ENCODE data around the gene EPB41L3. TPM values are rescaled to one million over a fixed set of nuclear protein-coding genes. Genes with fewer than 3 reads are reported as not detected.

The EPB41L3 gene
- polyA plus RNA-seq, 1 donor (not counting 4 experiments of a cell fraction or from before 2014, with no cell fraction given) = 0.39 TPM

DNA sequence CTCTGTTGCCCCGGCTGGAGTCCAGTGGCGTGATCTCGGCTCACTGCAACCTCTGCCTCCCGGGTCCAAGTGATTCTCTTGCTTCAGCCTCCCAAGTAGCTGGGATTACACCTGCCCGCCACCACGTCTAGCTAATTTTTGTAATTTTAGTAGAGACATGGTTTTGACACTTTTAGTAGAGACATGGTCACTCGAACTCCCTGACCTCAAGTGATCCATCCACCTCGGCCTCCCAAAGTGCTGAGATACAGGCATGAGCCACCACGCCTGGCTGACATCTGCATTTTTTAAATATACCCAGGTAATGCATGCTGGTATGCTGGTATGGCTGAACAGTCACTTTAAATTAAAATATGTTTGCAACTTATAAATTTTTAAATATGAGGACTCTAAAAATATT, 91.9 kb downstream of the EPB41L3 start:
- Histone ChIP-seq H3K79me2 (ENCODE audit: control insufficient read depth, insufficient read depth, low read length) (no peaks in the 10 kb centered on the region), H3K27ac (ENCODE audit: control insufficient read depth, insufficient read depth, low read length) (no peak overlapping the region), H3K9me1 (ENCODE audit: control insufficient read depth, extremely low read depth, insufficient read depth, low read length) (no peaks in the 10 kb centered on the region), H3K4me1 (ENCODE audit: control insufficient read depth, extremely low read depth, insufficient read depth, low read length) (no peaks in the 10 kb centered on the region), H3K4me3 (ENCODE audit: control insufficient read depth in 2 of 3, extremely low read depth in 1 of 3, insufficient read depth in 2 of 3, low read depth in 1 of 3, low read length in 3 of 3) (no peak overlapping the region), H3K36me3 (ENCODE audit: control insufficient read depth in 2 of 2, extremely low read depth in 1 of 2, insufficient read depth in 2 of 2, low read length in 2 of 2) (no peaks in the 10 kb centered on the region), H3K9me3 (ENCODE audit: control insufficient read depth, low read depth, low read length) (no peaks in the 10 kb centered on the region), H3K27me3 (ENCODE audit: control insufficient read depth, extremely low read depth, insufficient read depth, low read length) (no peaks in the 10 kb centered on the region), H3K9ac (ENCODE audit: control insufficient read depth, extremely low read depth, insufficient read depth, low read length) (no peak overlapping the region), H3K4me2 (ENCODE audit: control insufficient read depth, extremely low read depth, insufficient read depth, low read depth, low read length) (no peak overlapping the region), H4K20me1 (ENCODE audit: control insufficient read depth, extremely low read depth, insufficient read depth, low read length) (no peaks in the 10 kb centered on the region), H2AFZ (ENCODE audit: control insufficient read depth, low read length) (no peak overlapping the region)
- no peak for TF ChIP-seq EZH2 (IDR thresholded peaks at IDR 0.05; ENCODE audit: low read length)
- TF ChIP-seq, protein P1, sequence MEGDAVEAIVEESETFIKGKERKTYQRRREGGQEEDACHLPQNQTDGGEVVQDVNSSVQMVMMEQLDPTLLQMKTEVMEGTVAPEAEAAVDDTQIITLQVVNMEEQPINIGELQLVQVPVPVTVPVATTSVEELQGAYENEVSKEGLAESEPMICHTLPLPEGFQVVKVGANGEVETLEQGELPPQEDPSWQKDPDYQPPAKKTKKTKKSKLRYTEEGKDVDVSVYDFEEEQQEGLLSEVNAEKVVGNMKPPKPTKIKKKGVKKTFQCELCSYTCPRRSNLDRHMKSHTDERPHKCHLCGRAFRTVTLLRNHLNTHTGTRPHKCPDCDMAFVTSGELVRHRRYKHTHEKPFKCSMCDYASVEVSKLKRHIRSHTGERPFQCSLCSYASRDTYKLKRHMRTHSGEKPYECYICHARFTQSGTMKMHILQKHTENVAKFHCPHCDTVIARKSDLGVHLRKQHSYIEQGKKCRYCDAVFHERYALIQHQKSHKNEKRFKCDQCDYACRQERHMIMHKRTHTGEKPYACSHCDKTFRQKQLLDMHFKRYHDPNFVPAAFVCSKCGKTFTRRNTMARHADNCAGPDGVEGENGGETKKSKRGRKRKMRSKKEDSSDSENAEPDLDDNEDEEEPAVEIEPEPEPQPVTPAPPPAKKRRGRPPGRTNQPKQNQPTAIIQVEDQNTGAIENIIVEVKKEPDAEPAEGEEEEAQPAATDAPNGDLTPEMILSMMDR (optimal IDR thresholded peaks at IDR 0.05 in 1 of 3, IDR thresholded peaks at IDR 0.05 in 1 of 3, conservative IDR thresholded peaks at IDR 0.05 in 1 of 3; ENCODE audit: extremely low read depth in 1 of 3, insufficient read depth in 2 of 3, low read length in 3 of 3) = no peak
- dilution Hi-C loops (cut with MboI; ENCODE audit: extremely low pct_ligation_motif_present, low sequenced_read_pairs) = no loop called here
- DNase-seq (ENCODE audit: low read depth, low spot score) (no peak), FAIRE-seq (no peak)

DNA sequence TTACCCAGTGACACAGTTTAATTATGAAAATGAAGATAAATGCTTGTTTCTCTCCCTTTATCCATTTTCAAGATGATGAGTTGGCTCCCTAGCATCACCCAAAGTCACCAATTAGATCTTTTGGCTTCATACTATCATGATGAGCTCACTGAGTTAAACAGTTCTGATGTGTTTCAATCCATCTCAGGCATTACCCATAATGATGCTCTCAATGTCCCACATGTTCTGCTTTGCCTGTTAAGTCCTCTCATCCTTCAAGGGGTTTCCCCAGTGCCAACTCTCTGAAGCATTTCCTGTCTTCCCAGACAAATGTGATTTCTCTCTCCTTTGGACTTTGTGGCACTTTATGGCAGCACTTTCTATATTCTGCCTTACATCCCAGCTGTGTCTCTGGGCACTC, 92.6 kb downstream of the EPB41L3 start:
- H3K79me2 ChIP-seq (ENCODE audit: control insufficient read depth, insufficient read depth, low read length) = no peaks in the 10 kb centered on the region
- H3K27ac ChIP-seq (ENCODE audit: control insufficient read depth, insufficient read depth, low read length) = no peak overlapping the region
- no peaks in the 10 kb centered on the region for H4K20me1 ChIP-seq (ENCODE audit: control insufficient read depth, extremely low read depth, insufficient read depth, low read length)
- H3K9me3 ChIP-seq (ENCODE audit: control insufficient read depth, low read depth, low read length) = no peaks in the 10 kb centered on the region
- H3K27me3 ChIP-seq (ENCODE audit: control insufficient read depth, extremely low read depth, insufficient read depth, low read length) = no peaks in the 10 kb centered on the region
- no peaks in the 10 kb centered on the region for H3K36me3 ChIP-seq (ENCODE audit: control insufficient read depth in 2 of 2, extremely low read depth in 1 of 2, insufficient read depth in 2 of 2, low read length in 2 of 2)
- no peaks in the 10 kb centered on the region for H3K4me1 ChIP-seq (ENCODE audit: control insufficient read depth, extremely low read depth, insufficient read depth, low read length)
- dilution Hi-C loops (cut with MboI; ENCODE audit: extremely low pct_ligation_motif_present, low sequenced_read_pairs) = no loop called here
- DNase-seq (ENCODE audit: low read depth, low spot score) (no peak), FAIRE-seq (no peak)
- no peak overlapping the region for H3K9ac ChIP-seq (ENCODE audit: control insufficient read depth, extremely low read depth, insufficient read depth, low read length)
- no peak for TF ChIP-seq EZH2 (IDR thresholded peaks at IDR 0.05; ENCODE audit: low read length)
- TF ChIP-seq, protein P1 (optimal IDR thresholded peaks at IDR 0.05 in 1 of 3, IDR thresholded peaks at IDR 0.05 in 1 of 3, conservative IDR thresholded peaks at IDR 0.05 in 1 of 3; ENCODE audit: extremely low read depth in 1 of 3, insufficient read depth in 2 of 3, low read length in 3 of 3) = no peak
- no peak overlapping the region for H3K4me3 ChIP-seq (ENCODE audit: control insufficient read depth in 2 of 3, extremely low read depth in 1 of 3, insufficient read depth in 2 of 3, low read depth in 1 of 3, low read length in 3 of 3)
- no peaks in the 10 kb centered on the region for H3K9me1 ChIP-seq (ENCODE audit: control insufficient read depth, extremely low read depth, insufficient read depth, low read length)
- no peak overlapping the region for H3K4me2 ChIP-seq (ENCODE audit: control insufficient read depth, extremely low read depth, insufficient read depth, low read depth, low read length)
- no peak overlapping the region for H2AFZ ChIP-seq (ENCODE audit: control insufficient read depth, low read length)

Data from keratinocyte (primary cell).